Smooth muscle cell (in vitro differentiated cells): ENCODE results near the gene HOXD10. TPM values are rescaled to one million over a fixed set of nuclear protein-coding genes. Genes with fewer than 3 reads are reported as not detected.

Experiments
- DNase-seq: peaks from one replicate; lab custom pipeline; 2025; ENCODE audit not compliant: unreplicated experiment; lab: John Stamatoyannopoulos, UW
- H2AFZ ChIP-seq: fragments of 200-600 bp; sonication (generic); 2 replicates; pipeline ENCODE4 v1.6.0; 2016; ENCODE audit warnings: antibody characterized with exemption, low read depth, mild to moderate bottlenecking
- H3F3A ChIP-seq: fragments of 200-600 bp; sonication (generic); 2 replicates; pipeline ENCODE4 v1.6.0; 2017; ENCODE audit warnings: antibody characterized with exemption, low read depth
- H3K27ac ChIP-seq: fragments of 200-600 bp; sonication (generic); 2 replicates; pipeline ENCODE4 v1.5.1; 2016; ENCODE audit warnings: low read depth, mild to moderate bottlenecking
- H3K27me3 ChIP-seq: fragments of 200-600 bp; sonication (generic); 2 replicates; pipeline ENCODE4 v1.6.1; 2016; ENCODE audit warnings: low read depth, mild to moderate bottlenecking
- H3K36me3 ChIP-seq: fragments of 200-600 bp; sonication (generic); 2 replicates; pipeline ENCODE4 v1.5.1; 2016; ENCODE audit warnings: low read depth
- H3K4me1 ChIP-seq: fragments of 200-600 bp; sonication (generic); 2 replicates; pipeline ENCODE4 v1.5.1; 2016; ENCODE audit warnings: low read depth
- H3K4me2 ChIP-seq: fragments of 200-600 bp; sonication (generic); 2 replicates; pipeline ENCODE4 v1.6.0; 2016; ENCODE audit warnings: mild to moderate bottlenecking
- H3K4me3 ChIP-seq: fragments of 200-600 bp; sonication (generic); 2 replicates; pipeline ENCODE4 v1.5.1; 2016; ENCODE audit warnings: mild to moderate bottlenecking
- H3K79me2 ChIP-seq: fragments of 200-600 bp; sonication (generic); 2 replicates; pipeline ENCODE4 v1.6.0; 2016; ENCODE audit warnings: low read depth, mild to moderate bottlenecking
- H3K9ac ChIP-seq: fragments of 200-600 bp; sonication (generic); 2 replicates; pipeline ENCODE4 v1.6.0; 2016; ENCODE audit warnings: low read depth
- H3K9me3 ChIP-seq: fragments of 200-600 bp; sonication (generic); replicated peaks from 2 replicates; pipeline ENCODE4 v1.5.1; 2016; ENCODE audit warnings: low read depth
- H4K20me1 ChIP-seq: fragments of 200-600 bp; sonication (generic); 2 replicates; pipeline ENCODE4 v1.6.0; 2016; ENCODE audit warnings: low read depth
- WGBS: methylation state at CpG from one replicate; pipeline ENCODE4 v1.1.7; 2016; ENCODE audit warnings: low lambda C conversion rate; 5-methylcytosine and 5-hydroxymethylcytosine counted together
- polyA plus RNA-seq: library from polyadenylated mRNA; unstranded; fragments of >200 nt; fragmentation: Nextera tagmentation; extraction: Ambion mirVana; gene quantifications from 2 replicates; pipeline ENCODE4 v1.2.1, GENCODE V29; 2016
- total RNA-seq: library from RNA; depleted of rRNA; stranded (reverse); fragments of >200 nt; gene quantifications from 2 replicates; pipeline ENCODE4 v1.2.3, GENCODE V29; 2014
- TF ChIP-seq, protein P1 (sequence below): fragments of 200-600 bp; sonication (generic); IDR thresholded peaks from 2 replicates; pipeline ENCODE4 v1.5.1; 2017; ENCODE audit warnings: borderline replicate concordance, mild to moderate bottlenecking, antibody characterized with exemption; ENCODE audit not compliant: insufficient read depth, poor library complexity, severe bottlenecking

HOXD10 gene
- total and polyA plus RNA-seq, 2 experiments from 2014 or later: 9.9 to 11.4 TPM

DNA sequence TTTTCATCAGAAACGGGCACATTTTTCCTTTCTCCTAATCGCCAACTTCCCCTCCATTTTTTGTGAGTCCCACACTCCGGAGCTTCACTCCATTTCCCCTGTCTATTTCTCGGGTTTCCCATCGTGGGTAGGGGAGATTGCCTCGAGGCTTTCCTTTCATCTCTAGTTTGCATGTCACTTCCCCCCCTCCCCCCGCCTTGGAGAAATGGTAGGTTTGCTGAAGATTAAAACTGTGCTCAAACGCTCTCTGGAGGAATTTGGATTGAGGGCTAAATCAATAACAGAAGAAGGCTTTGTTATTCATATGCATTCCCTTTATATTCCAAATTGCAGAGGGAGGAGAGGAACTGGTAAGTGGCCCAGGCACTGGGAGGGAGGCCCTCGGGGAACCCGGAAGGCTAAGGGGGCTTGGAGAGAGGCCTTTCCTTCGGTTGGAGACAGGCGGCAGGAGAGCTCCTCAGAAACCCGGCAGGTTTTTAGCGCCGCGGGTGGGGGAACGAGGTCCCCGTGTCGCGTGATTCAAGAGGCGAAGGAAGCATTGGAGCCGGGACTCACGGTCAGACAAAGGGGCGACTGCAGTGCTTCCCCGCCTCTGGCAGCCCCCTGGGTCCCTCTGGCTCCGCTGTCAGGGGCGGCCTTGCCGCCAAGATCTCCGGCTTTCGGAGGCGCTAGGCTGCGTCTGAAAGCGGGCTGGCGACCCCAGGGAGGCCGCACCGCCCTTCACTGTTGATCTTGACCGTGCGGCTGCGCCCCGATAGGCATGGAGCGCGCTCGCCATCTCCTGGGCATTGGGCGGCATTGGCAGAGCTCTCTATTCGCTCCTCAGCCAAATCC, 19.4 kb upstream of the HOXD10 start:
- Histone ChIP-seq H3F3A (peaks cover 3% of the 10 kb centered on the region), H3K79me2 (no peaks in the 10 kb centered on the region)

DNA sequence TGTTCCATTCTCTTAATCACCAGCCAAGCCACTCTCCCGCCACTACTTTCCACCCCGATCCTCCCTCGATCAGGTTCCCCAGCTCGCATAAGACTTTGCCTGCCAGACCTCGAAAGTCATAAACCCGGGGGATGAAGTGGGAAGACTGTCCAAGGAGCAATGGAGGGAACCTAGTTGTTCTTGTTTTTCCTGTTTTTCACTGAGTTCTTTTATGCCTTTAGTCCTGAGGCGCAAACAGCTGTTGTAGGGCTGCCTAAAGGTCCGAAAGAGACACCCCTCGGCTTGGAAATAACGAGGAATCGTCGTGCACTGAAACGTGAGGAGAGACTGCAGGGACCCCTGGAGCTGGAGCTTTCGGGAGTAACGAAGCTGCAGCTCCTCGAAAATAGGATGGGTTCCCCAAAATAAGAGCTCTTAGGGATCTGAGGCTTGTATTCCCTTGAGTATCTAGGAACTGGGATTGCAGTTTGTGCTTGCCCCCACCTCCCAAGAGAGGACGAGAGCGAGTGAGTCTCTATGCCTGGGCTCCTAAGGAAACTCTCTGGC, 18.7 kb upstream of the HOXD10 start:
- Histone ChIP-seq H3K79me2 (no peaks in the 10 kb centered on the region), H3K4me1 (no peaks in the 10 kb centered on the region), H3K27me3 (peaks cover 100% of the 10 kb centered on the region), H3K36me3 (no peaks in the 10 kb centered on the region), H3K27ac (no peak overlapping the region), H2AFZ (peak overlapping the region; percentile 89), H4K20me1 (no peaks in the 10 kb centered on the region), H3F3A (peaks cover 3% of the 10 kb centered on the region), H3K9ac (no peak overlapping the region), H3K4me3 (peak overlapping the region; percentile 58), H3K9me3 (no peaks in the 10 kb centered on the region), H3K4me2 (peak overlapping the region; percentile 96)
- DNase-seq: no peak
- TF ChIP-seq, protein P1, sequence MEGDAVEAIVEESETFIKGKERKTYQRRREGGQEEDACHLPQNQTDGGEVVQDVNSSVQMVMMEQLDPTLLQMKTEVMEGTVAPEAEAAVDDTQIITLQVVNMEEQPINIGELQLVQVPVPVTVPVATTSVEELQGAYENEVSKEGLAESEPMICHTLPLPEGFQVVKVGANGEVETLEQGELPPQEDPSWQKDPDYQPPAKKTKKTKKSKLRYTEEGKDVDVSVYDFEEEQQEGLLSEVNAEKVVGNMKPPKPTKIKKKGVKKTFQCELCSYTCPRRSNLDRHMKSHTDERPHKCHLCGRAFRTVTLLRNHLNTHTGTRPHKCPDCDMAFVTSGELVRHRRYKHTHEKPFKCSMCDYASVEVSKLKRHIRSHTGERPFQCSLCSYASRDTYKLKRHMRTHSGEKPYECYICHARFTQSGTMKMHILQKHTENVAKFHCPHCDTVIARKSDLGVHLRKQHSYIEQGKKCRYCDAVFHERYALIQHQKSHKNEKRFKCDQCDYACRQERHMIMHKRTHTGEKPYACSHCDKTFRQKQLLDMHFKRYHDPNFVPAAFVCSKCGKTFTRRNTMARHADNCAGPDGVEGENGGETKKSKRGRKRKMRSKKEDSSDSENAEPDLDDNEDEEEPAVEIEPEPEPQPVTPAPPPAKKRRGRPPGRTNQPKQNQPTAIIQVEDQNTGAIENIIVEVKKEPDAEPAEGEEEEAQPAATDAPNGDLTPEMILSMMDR: peak; percentile 10
- WGBS: 2% methylated on average over 18 of the region's 18 CpGs

More for the DNA sequence above, 19.4 kb upstream of the HOXD10 start:
- DNase-seq: peak; percentile 58
- H2AFZ ChIP-seq: peak overlapping the region; percentile 89
- H3K27me3 ChIP-seq: peaks cover 100% of the 10 kb centered on the region
- TF ChIP-seq, protein P1: peak; percentile 75
- no peaks in the 10 kb centered on the region for H3K4me1 ChIP-seq
- H3K9me3 ChIP-seq: no peaks in the 10 kb centered on the region
- WGBS: 2% methylated on average over 45 of the region's 45 CpGs
- H3K4me3 ChIP-seq: peak overlapping the region; percentile 58
- no peaks in the 10 kb centered on the region for H3K36me3 ChIP-seq
- no peak overlapping the region for H3K27ac ChIP-seq
- H3K4me2 ChIP-seq: peak overlapping the region; percentile 96
- no peak overlapping the region for H3K9ac ChIP-seq
- no peaks in the 10 kb centered on the region for H4K20me1 ChIP-seq

DNA sequence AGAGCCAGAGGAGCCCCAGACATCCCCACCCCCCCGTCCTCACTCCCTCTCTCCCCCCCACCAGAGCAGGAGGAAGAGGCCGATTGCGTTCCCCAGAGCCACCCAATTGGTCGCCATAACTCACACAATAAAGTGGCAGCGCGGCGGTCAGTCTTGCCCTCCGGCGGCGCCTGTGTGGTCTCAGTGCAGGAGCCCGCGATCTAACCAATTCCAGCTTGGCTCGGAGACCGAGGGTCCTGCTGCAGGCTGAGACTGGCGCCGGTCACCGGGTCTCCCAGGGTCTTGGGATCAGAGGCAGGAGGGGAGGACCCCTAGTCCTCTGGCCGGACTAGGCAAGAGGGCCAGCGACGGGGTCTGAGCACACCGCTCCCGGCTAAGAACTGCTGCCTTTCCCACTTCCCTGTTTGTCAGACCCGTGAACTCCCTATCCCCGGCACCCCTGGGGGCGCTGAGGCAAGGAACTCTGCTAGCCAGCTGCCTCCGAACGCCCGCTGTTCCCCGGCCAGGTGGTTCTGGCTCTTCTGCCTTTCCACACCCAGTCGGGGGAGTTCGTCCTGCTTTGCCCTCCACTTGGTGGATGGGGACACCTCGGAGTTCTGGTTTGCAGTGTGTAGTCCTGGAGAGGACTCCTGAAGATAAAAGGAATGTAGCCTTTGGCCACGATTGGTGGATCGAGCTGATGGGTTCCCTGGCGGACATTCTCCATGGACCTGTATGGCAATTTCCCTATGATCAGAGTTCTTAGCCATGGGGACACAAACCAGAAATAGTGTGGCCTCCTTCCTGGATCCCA, 18.0 kb upstream of the HOXD10 start:
- H3F3A ChIP-seq: peaks cover 3% of the 10 kb centered on the region
- no peaks in the 10 kb centered on the region for H3K79me2 ChIP-seq
- no peak overlapping the region for H3K27ac ChIP-seq
- TF ChIP-seq, protein P1: no peak
- H4K20me1 ChIP-seq: no peaks in the 10 kb centered on the region
- no peaks in the 10 kb centered on the region for H3K4me1 ChIP-seq
- peak overlapping the region; percentile 89 for H2AFZ ChIP-seq
- DNase-seq: no peak
- H3K36me3 ChIP-seq: no peaks in the 10 kb centered on the region
- 4% methylated on average over 35 of the region's 35 CpGs for WGBS
- peak overlapping the region; percentile 96 for H3K4me2 ChIP-seq
- H3K9ac ChIP-seq: no peak overlapping the region
- H3K4me3 ChIP-seq: peak overlapping the region; percentile 58
- peaks cover 99% of the 10 kb centered on the region for H3K27me3 ChIP-seq
- H3K9me3 ChIP-seq: no peaks in the 10 kb centered on the region
